ACHN (cell line): ENCODE measurements around the gene TAS2R60.

Experiments used
- DNase-seq: peaks from one replicate; pipeline ENCODE4 v3.0.0-alpha.2; 2015
- in situ Hi-C: cut with HindIII; loops from 2 replicates; pipeline ENCODE4 v1.10.0; 2017; ENCODE audit warnings: low sequenced_read_pairs, low pct_ligation_motif_present, low pct_unique_long_range_greater_than_20kb

TAS2R60 gene

DNA sequence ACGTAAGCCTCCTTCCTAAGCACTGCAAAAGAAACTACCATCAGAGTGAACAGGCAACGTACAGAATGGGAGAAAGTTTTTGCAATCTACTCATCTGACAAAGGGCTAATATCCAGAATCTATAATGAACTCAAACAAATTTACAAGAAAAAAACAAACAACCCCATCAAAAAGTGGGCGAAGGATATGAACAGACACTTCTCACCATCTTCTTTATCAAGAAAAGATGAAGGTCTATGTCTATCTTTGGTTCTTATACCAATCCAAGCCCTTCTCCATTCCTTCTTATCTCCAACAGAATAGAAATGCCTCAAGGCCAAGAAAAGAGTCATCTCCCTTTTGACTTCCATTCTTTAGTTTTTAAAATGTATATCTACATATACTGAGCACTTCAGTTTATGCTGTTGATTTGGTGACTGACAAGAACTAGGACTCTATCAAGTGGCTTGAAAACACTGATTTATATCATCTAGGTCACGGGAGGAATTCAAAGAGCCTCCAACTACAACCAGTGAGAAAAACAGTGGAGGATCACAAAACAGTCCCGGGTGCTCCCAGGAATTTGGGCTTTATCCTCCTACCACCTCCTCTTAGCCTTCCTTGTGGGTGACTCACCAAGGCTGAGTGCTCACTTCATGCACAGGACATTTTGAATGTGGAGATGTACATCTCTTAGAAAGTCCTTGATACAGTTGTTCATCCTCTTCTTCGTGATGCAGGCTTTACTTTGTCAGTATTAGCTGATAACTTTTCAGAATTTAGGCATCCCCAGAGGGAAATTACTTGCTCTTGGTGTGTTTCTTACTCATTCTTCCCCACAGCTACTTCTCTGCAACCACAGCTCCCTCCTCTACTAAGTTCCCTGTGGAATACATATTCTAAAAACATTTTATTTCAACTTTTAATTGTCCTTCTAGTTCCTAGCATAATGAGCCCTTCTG is 49.8 kb downstream of the TAS2R60 start:
- in situ Hi-C loops: no loop called here
- DNase-seq: no peak

DNA sequence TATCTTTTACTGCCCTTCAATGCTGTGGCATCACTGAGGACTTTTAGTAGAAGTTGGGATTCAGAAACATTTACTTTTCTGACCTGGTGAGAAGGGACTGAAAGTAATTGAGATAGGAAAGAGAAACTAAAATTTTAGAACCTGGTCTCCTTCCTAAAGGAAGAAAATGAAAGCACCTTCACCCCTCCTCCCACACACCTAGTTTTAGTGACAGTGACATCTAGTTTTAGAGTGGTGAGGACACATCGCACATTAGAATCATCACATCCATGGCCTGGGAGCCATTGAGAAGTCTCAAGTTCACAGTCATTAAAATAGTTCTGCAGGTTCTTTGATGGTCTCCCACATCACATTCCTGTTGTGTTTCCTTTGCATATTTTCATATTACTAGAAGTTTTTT is 50.5 kb downstream of the TAS2R60 start:
- no peak for DNase-seq

More for the DNA sequence above, 50.5 kb downstream of the TAS2R60 start:
- in situ Hi-C loops: no loop called here
